SK-N-SH (cell line): Measurements from ENCODE around the gene TRIM3.

Experiments used
- EP300 ChIP-seq, 2 experiments: IDR thresholded peaks; 2 replicates each; pipeline versions ENCODE4 v1.4.0 to v1.6.1; 2012; ENCODE audit warnings: borderline replicate concordance in 1 of 2, low read depth in 1 of 2, low read length in 1 of 2
- FOXJ3 ChIP-seq: sonication (generic); formaldehyde crosslinking; IDR thresholded peaks from 2 replicates; pipeline ENCODE4 v1.5.1; 2020; ENCODE audit warnings: mild to moderate bottlenecking, missing genetic modification reagents
- RFX5 ChIP-seq: IDR thresholded peaks from 2 replicates; pipeline ENCODE4 v1.6.1; 2012; ENCODE audit warnings: mild to moderate bottlenecking, improper control_type of control experiment, low read length
- TAF1 ChIP-seq: IDR thresholded peaks from 2 replicates; pipeline ENCODE4 v1.6.1; 2012; ENCODE audit warnings: low read depth, mild to moderate bottlenecking, low read length, moderate library complexity, borderline replicate concordance
- TEAD4 ChIP-seq: IDR thresholded peaks from 2 replicates; pipeline ENCODE4 v1.4.0; 2012; ENCODE audit warnings: mild to moderate bottlenecking, borderline replicate concordance; ENCODE audit not compliant: insufficient read depth
- TF ChIP-seq, protein P1 (sequence below): fragments of 200-600 bp; sonication (generic); IDR thresholded peaks from 2 replicates; pipeline ENCODE4 v1.6.1; 2017; ENCODE audit warnings: antibody characterized with exemption, mild to moderate bottlenecking, moderate library complexity
- TF ChIP-seq, protein P2 (sequence below): IDR thresholded peaks from 2 replicates; pipeline ENCODE4 v1.4.0; 2012; ENCODE audit warnings: low read depth

GRCh38 chr11:6418557-6419008, 55.2 kb downstream of the TRIM3 start:
- TF ChIP-seq, protein P1, sequence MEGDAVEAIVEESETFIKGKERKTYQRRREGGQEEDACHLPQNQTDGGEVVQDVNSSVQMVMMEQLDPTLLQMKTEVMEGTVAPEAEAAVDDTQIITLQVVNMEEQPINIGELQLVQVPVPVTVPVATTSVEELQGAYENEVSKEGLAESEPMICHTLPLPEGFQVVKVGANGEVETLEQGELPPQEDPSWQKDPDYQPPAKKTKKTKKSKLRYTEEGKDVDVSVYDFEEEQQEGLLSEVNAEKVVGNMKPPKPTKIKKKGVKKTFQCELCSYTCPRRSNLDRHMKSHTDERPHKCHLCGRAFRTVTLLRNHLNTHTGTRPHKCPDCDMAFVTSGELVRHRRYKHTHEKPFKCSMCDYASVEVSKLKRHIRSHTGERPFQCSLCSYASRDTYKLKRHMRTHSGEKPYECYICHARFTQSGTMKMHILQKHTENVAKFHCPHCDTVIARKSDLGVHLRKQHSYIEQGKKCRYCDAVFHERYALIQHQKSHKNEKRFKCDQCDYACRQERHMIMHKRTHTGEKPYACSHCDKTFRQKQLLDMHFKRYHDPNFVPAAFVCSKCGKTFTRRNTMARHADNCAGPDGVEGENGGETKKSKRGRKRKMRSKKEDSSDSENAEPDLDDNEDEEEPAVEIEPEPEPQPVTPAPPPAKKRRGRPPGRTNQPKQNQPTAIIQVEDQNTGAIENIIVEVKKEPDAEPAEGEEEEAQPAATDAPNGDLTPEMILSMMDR = no peak
- TF ChIP-seq EP300 (IDR thresholded peaks at IDR 0.05; ENCODE audit: borderline replicate concordance in 1 of 2, low read depth in 1 of 2, low read length in 1 of 2) (no peak), TAF1 (no peak), TEAD4 (no peak), RFX5 (no peak), FOXJ3 (CRISPR knock-in tag) (no peak)
- TF ChIP-seq, protein P2, sequence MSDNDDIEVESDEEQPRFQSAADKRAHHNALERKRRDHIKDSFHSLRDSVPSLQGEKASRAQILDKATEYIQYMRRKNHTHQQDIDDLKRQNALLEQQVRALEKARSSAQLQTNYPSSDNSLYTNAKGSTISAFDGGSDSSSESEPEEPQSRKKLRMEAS = no peak
